Loucy (cell line): Measurements from ENCODE around the gene RWDD4.

Experiments used
- H2AFZ ChIP-seq: fragments of 200-600 bp; sonication (generic); 2 replicates; pipeline ENCODE4 v1.6.0; 2016; ENCODE audit warnings: antibody characterized with exemption, mild to moderate bottlenecking, low read length, moderate library complexity
- H3F3A ChIP-seq: fragments of 200-600 bp; 2 replicates; pipeline ENCODE4 v1.6.0; 2016; ENCODE audit warnings: antibody characterized with exemption, low read depth, mild to moderate bottlenecking
- H3K27me3 ChIP-seq: fragments of 200-600 bp; sonication (generic); 2 replicates; pipeline ENCODE4 v1.6.1; 2014; ENCODE audit warnings: low read length, mild to moderate bottlenecking; ENCODE audit not compliant: insufficient read depth, poor library complexity, severe bottlenecking
- H3K36me3 ChIP-seq: fragments of 200-600 bp; sonication (generic); 2 replicates; pipeline ENCODE4 v1.6.1; 2016; ENCODE audit warnings: low read length; ENCODE audit not compliant: insufficient read depth
- H3K4me1 ChIP-seq: fragments of 200-600 bp; sonication (generic); 2 replicates; pipeline ENCODE4 v1.5.1; 2014; ENCODE audit warnings: low read length, mild to moderate bottlenecking; ENCODE audit not compliant: insufficient read depth, poor library complexity, severe bottlenecking
- H3K4me2 ChIP-seq: fragments of 200-600 bp; sonication (generic); 2 replicates; pipeline ENCODE4 v1.6.0; 2014; ENCODE audit warnings: antibody characterized with exemption, low read length, low read depth, mild to moderate bottlenecking; ENCODE audit not compliant: poor library complexity, severe bottlenecking
- H3K4me3 ChIP-seq: fragments of 200-600 bp; sonication (generic); 2 replicates; pipeline ENCODE4 v1.5.1; 2014; ENCODE audit warnings: low read length, mild to moderate bottlenecking, mixed read lengths; ENCODE audit not compliant: poor library complexity, severe bottlenecking
- H3K79me2 ChIP-seq: fragments of 200-600 bp; sonication (generic); 2 replicates; pipeline ENCODE4 v1.6.1; 2014; ENCODE audit warnings: low read length; ENCODE audit not compliant: insufficient read depth
- H3K9ac ChIP-seq: fragments of 200-600 bp; sonication (generic); 2 replicates; pipeline ENCODE4 v1.6.0; 2014; ENCODE audit warnings: mild to moderate bottlenecking, low read depth, low read length, moderate library complexity; ENCODE audit not compliant: poor library complexity, severe bottlenecking
- H3K9me2 ChIP-seq: fragments of 200-600 bp; sonication (generic); replicated peaks from 2 replicates; pipeline ENCODE4 v1.6.1; 2016; ENCODE audit warnings: low read depth, low read length, mixed read lengths
- H3K9me3 ChIP-seq: fragments of 200-600 bp; sonication (generic); 2 replicates; pipeline ENCODE4 v1.6.1; 2014; ENCODE audit warnings: mild to moderate bottlenecking, antibody characterized with exemption, low read length, low read depth; ENCODE audit not compliant: insufficient read depth
- H4K20me1 ChIP-seq: fragments of 200-600 bp; sonication (generic); 2 replicates; pipeline ENCODE4 v1.6.0; 2014; ENCODE audit warnings: antibody characterized with exemption, low read length, mild to moderate bottlenecking; ENCODE audit not compliant: insufficient read depth, poor library complexity, severe bottlenecking
- CTCF ChIP-seq: fragments of 200-600 bp; sonication (generic); conservative IDR thresholded peaks from 2 replicates; pipeline ENCODE4 v1.5.1; 2014; ENCODE audit warnings: mild to moderate bottlenecking, antibody characterized with exemption, low read length
- EZH2phosphoT487 ChIP-seq: fragments of 200-600 bp; IDR thresholded peaks from 2 replicates; pipeline ENCODE4 v1.6.1; 2018; ENCODE audit warnings: antibody characterized with exemption, mild to moderate bottlenecking, moderate library complexity, borderline replicate concordance

The RWDD4 gene

DNA sequence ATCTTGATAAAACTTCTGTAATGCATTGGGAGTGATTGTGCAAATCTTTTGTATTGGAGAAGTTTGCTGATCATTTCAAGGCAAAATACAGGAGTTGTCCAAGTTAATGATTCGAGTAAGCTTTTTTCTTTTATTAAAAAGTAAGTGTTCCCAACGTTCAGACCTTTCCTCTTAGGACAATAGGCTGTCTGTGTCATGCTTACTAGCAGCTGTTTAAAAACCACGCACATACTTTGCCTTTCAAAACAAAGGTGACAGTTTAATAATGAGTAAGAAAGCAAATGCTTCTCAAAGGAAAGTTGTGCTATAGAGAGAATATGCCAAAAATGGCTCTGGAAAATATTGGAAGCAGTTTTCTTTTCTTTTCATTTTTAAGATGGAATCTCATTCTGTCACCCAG, 11.3 kb upstream of the RWDD4 start:
- Histone ChIP-seq H3K79me2 (no peaks in the 10 kb centered on the region), H3K36me3 (peaks cover 36% of the 10 kb centered on the region; the same call in 1 of the 2 replicates), H3K4me2 (no peak overlapping the region), H3K9me2 (no peaks in the 10 kb centered on the region), H3K4me3 (no peak overlapping the region), H3K9ac (no peak overlapping the region), H4K20me1 (no peaks in the 10 kb centered on the region), H3K4me1 (peaks cover 17% of the 10 kb centered on the region), H3F3A (no peaks in the 10 kb centered on the region), H2AFZ (no peak overlapping the region), H3K9me3 (no peaks in the 10 kb centered on the region), H3K27me3 (no peaks in the 10 kb centered on the region)
- TF ChIP-seq EZH2phosphoT487 (no peak), CTCF (no peak)

GRCh38 chr4:183666088-183666487, 7.1 kb upstream of the RWDD4 start:
- Histone ChIP-seq H3K36me3 (peaks cover 36% of the 10 kb centered on the region; the same call in 1 of the 2 replicates), H3K9ac (no peak overlapping the region), H3K79me2 (peaks cover 17% of the 10 kb centered on the region), H3F3A (no peaks in the 10 kb centered on the region), H3K4me3 (no peak overlapping the region), H3K9me2 (no peaks in the 10 kb centered on the region), H3K4me2 (no peak overlapping the region), H3K27me3 (no peaks in the 10 kb centered on the region), H2AFZ (no peak overlapping the region), H4K20me1 (no peaks in the 10 kb centered on the region), H3K4me1 (peaks cover 12% of the 10 kb centered on the region), H3K9me3 (no peaks in the 10 kb centered on the region)
- TF ChIP-seq EZH2phosphoT487 (no peak), CTCF (no peak)

DNA sequence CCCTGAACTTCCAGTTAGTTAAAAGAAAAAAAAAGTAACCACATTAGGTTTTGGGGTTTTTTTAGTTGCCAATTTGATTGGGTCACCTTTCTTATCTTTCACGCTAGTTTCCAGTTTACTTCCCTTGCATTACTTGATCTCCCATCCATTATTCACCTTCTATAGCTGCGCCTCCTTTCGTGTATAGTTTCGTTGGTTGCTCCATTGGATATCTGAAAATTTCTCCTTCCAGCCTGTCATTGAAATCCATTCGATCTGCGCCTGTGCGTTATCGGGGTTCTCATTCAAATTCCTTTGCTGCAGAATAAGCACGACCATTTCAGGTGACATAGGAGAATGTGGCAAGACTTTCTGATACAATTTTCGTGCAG, 872 bp upstream of the RWDD4 start:
- Histone ChIP-seq H3K9me3 (no peaks in the 10 kb centered on the region), H2AFZ (peak overlapping the region; percentile 76), H3K27me3 (no peaks in the 10 kb centered on the region), H3K9me2 (no peaks in the 10 kb centered on the region), H3K4me1 (peaks cover 41% of the 10 kb centered on the region), H4K20me1 (peaks cover 10% of the 10 kb centered on the region), H3K36me3 (no peaks in the 10 kb centered on the region), H3K79me2 (peaks cover 66% of the 10 kb centered on the region), H3K9ac (peak overlapping the region; percentile 82), H3F3A (no peaks in the 10 kb centered on the region), H3K4me3 (peak overlapping the region; percentile 96), H3K4me2 (peak overlapping the region; percentile 96)
- no peak for TF ChIP-seq EZH2phosphoT487
- TF ChIP-seq CTCF: no peak
